SK-N-MC (cell line): ENCODE measurements around the gene AFF1.

Source experiments
- DNase-seq: peaks from one replicate; pipeline ENCODE4 v3.0.0-alpha.2; 2011; ENCODE audit warnings: low read depth, low spot score
- H3K27ac ChIP-seq: fragments of 200-600 bp; sonication (generic); 2 replicates; pipeline ENCODE4 v1.5.1; 2016; ENCODE audit warnings: mixed run types
- H3K36me3 ChIP-seq: fragments of 200-600 bp; sonication (generic); 2 replicates; pipeline ENCODE4 v1.6.1; 2017; ENCODE audit warnings: antibody characterized with exemption, low read length, mixed read lengths; ENCODE audit not compliant: insufficient read depth
- H3K4me3 ChIP-seq: fragments of 200-600 bp; sonication (generic); 2 replicates; pipeline ENCODE4 v1.5.1; 2016
- H3K9ac ChIP-seq: fragments of 200-600 bp; sonication (generic); 2 replicates; pipeline ENCODE4 v1.8.0; 2017; ENCODE audit warnings: mixed run types, mixed read lengths; ENCODE audit not compliant: insufficient read length
- H3K9me3 ChIP-seq: fragments of 200-600 bp; sonication (generic); 2 replicates; pipeline ENCODE4 v1.6.1; 2017; ENCODE audit warnings: low read depth, mild to moderate bottlenecking, antibody characterized with exemption, low read length, moderate library complexity, mixed read lengths
- EZH2 ChIP-seq: fragments of 200-600 bp; sonication (generic); IDR thresholded peaks from one replicate; pipeline ENCODE4 v1.6.1; 2017; ENCODE audit warnings: antibody characterized with exemption
- FOXP2 ChIP-seq: optimal IDR thresholded peaks from 2 replicates; pipeline ENCODE3; 2011; ENCODE audit warnings: mild to moderate bottlenecking, moderate library complexity; ENCODE audit not compliant: insufficient read depth; ENCODE audit errors: extremely low read length, control extremely low read depth
- POLR2AphosphoS5 ChIP-seq: IDR thresholded peaks from 2 replicates; pipeline ENCODE4 v1.6.1; 2012; ENCODE audit warnings: mild to moderate bottlenecking, low read depth, low read length, borderline replicate concordance

The AFF1 gene

DNA sequence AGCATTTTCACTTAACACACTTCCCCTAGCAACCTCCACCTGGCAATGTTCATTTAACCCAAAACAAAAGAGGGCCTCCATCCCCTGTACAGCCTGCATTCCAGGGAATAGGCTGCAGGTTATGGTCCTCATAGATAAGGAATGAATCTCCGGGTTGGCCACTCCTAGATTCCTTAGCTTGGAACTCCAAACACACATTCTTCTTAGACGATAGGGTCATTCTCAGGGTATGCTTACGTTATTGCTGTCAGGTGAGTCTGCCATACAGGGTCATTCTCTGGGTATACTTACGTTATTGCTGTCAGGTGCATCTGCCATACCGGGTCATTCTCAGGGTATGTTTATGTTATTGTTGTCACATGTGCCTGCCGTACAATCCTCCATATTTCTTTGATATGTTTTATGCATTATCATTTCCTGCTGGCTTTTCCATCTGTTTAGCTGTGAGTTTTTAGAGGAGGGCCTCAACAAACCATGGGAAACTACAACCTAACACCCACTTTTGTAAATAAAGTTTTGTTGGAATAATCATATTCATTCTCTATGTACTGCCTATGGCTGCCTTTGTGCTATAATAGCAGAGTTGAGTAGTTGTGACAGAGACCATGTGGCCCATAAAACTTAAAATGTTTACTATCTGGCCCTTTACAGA, 8.2 kb upstream of the AFF1 start:
- no peak for DNase-seq
- Histone ChIP-seq H3K9me3 (no peaks in the 10 kb centered on the region), H3K36me3 (no peaks in the 10 kb centered on the region), H3K4me3 (no peak overlapping the region), H3K9ac (no peak overlapping the region), H3K27ac (no peak overlapping the region)
- TF ChIP-seq FOXP2: no peak
- TF ChIP-seq POLR2AphosphoS5: no peak
- no peak for TF ChIP-seq EZH2

DNA sequence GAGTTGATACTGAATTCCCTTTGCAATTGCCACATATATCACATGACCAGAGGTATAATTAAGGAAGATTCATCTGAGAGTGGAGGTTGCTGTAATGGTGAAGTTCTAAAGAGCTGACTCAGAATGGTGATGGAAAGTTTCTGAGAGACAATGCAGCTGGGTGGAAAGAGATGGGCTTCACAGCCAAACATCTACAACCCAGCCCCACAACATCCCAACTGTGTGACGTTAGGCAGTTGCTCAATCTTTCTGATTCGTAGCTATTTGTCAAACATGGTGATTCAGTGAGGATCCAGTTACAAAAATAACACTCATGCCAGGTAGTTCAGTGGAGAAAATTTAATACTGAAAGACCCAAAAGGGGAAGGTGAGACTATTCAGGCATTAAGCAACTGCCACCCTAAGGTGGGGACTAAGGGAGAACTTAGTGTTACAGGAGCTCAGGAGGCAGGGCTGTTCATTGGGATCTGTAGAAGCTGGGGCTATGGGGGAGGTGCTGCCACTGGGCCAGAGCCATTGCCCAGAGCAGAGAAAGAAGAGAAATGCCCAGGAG, 6.9 kb upstream of the AFF1 start:
- no peak overlapping the region for H3K27ac ChIP-seq
- no peak for TF ChIP-seq POLR2AphosphoS5
- no peak for TF ChIP-seq EZH2
- TF ChIP-seq FOXP2: no peak
- no peaks in the 10 kb centered on the region for H3K36me3 ChIP-seq
- no peak for DNase-seq
- no peaks in the 10 kb centered on the region for H3K9me3 ChIP-seq
- no peak overlapping the region for H3K9ac ChIP-seq
- H3K4me3 ChIP-seq: no peak overlapping the region

GRCh38 chr4:86928400-86929255, 6.2 kb upstream of the AFF1 start:
- Histone ChIP-seq H3K9me3 (no peaks in the 10 kb centered on the region), H3K9ac (no peak overlapping the region), H3K27ac (no peak overlapping the region), H3K36me3 (no peaks in the 10 kb centered on the region), H3K4me3 (no peak overlapping the region)
- TF ChIP-seq EZH2 (no peak), POLR2AphosphoS5 (no peak), FOXP2 (no peak)
- DNase-seq: no peak

DNA sequence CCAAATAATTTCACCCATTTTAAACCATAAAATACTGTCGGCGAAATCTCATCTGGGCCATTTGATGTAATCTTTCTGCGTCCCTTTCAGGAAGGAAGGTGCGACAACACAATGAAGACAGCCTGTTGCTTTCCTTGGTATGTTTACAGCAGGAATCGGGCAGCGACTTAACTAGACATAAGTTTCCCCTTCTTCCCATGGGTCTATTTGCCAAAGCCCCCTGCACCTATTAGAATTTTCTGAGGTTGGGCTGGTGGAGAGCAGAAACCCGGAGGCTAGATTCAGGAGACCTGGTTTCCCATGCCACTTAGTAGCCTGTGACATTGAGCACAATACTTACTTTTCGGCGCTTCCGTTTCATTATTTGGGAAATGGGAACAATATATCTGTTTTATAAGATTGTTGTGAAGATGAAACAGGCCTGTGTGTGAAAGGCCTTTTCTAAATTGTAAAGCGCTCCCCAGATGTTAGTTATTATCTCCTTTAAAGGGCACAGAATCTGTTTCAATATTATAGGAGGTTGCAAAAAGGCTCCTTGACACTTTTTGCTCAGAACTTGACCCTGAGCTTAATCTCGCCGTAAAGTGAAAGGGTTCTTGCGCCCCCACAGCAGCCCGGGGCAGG, 552 bp upstream of the AFF1 start:
- DNase-seq: no peak
- peak overlapping the region; percentile 57 for H3K27ac ChIP-seq

DNA sequence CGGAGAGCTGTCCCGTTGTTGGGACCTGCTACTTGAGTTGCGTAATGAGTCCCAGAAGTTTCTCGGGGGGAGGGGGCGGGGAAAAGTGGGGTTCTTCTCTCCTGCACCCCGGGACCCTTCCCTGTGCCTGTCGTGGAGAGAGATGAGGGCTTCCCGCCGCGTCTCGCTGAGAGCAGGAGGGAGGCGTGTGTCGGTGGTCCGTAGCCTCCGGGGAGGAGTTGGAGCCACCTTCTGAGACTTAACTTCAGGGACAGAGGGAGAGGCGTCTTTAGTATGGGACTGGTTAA, 698 bp downstream of the AFF1 start:
- no peaks in the 10 kb centered on the region for H3K36me3 ChIP-seq
- no peak for DNase-seq
- TF ChIP-seq POLR2AphosphoS5 (no peak), FOXP2 (no peak), EZH2 (no peak)
- peak overlapping the region; percentile 82 for H3K9ac ChIP-seq
- peak overlapping the region; percentile 96 for H3K4me3 ChIP-seq
- no peaks in the 10 kb centered on the region for H3K9me3 ChIP-seq
- H3K27ac ChIP-seq: 0 out of 2 replicates have a peak overlapping the region, but pooled peaks have one; percentile 5

More for the DNA sequence above, 552 bp upstream of the AFF1 start:
- Histone ChIP-seq H3K9ac (peak overlapping the region; percentile 64), H3K9me3 (no peaks in the 10 kb centered on the region), H3K36me3 (no peaks in the 10 kb centered on the region), H3K4me3 (peak overlapping the region; percentile 96)
- no peak for TF ChIP-seq POLR2AphosphoS5
- TF ChIP-seq EZH2: no peak
- TF ChIP-seq FOXP2: no peak

GRCh38 chr4:86935853-86936733, 1.3 kb downstream of the AFF1 start:
- no peaks in the 10 kb centered on the region for H3K36me3 ChIP-seq
- DNase-seq: no peak

DNA sequence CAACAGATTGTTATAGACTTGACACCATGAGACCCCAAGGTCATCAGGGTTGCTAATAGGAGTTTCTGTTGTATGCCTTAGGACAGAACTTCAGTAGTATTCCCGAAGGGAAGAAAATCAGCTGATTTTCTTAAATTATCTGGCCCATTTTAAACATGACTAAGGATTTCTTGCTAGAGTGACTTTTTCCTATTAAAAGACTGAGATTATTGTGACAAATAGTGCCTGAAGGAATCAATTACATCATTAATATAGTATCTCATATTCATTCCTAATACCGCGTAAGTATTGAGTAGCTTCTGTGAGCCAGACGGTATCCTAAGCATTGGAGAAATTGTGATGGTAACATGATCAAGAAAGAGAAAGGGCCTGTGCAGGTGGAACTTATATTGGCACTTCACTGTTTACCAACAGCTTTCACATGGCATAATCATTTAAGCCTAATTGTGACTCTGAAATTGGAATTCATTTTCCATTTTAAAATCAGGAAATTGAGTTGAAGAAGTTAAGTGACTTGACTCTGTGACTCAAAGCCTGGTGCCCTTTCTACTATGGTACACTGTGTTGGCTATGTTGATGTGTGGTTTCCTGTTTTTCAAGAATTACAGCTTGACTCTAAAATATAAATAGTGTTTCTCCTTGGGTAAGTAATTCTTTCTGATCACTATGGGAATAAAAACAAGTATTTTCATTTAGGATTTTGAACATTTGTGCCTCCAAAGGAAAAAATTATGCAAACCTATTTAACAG, 4.1 kb downstream of the AFF1 start:
- no peak overlapping the region for H3K9ac ChIP-seq
- TF ChIP-seq FOXP2: peak; percentile 48
- TF ChIP-seq EZH2: no peak
- TF ChIP-seq POLR2AphosphoS5: no peak
- no peaks in the 10 kb centered on the region for H3K9me3 ChIP-seq
- H3K36me3 ChIP-seq: no peaks in the 10 kb centered on the region
- H3K4me3 ChIP-seq: peak overlapping the region; percentile 61
- no peak for DNase-seq
- H3K27ac ChIP-seq: peak overlapping the region; percentile 86

More at GRCh38 chr4:86935853-86936733, 1.3 kb downstream of the AFF1 start:
- TF ChIP-seq EZH2 (no peak), POLR2AphosphoS5 (peak; percentile 16; the same call in 1 of the 2 replicates)
- peak overlapping the region; percentile 40; the same call in 1 of the 2 replicates for H3K27ac ChIP-seq
- no peaks in the 10 kb centered on the region for H3K9me3 ChIP-seq
- H3K4me3 ChIP-seq: peak overlapping the region; percentile 96
- peak overlapping the region; percentile 82 for H3K9ac ChIP-seq
